Panc1 (cell line): ENCODE results near the gene CDC42EP3. TPM values are rescaled to one million over a fixed set of nuclear protein-coding genes. Genes with fewer than 3 reads are reported as not detected.

Experiments used
- ATAC-seq: fragments of 200-7000 bp; cut with Tn5 transposase; 2 replicates; pipeline ENCODE4 v1.9.1; 2020; ENCODE audit warnings: mild to moderate bottlenecking, moderate library complexity
- BruUV-seq: library from RNA; stranded (reverse); fragments of 400-500 nt; replicated peaks from 2 replicates; lab custom pipeline; 2021; lab: Mats Ljungman, UMichigan
- CTCF ChIA-PET: fragments of 300-600 bp; sonication (Branson Sonifier 250); formaldehyde crosslinking; loops from one replicate; lab custom pipeline; 2022; ENCODE audit warnings: antibody characterized with exemption; lab: Charles Lee
- POLR2A ChIA-PET: fragments of 300-600 bp; sonication (Branson Sonifier 250); formaldehyde crosslinking; loops from one replicate; lab custom pipeline; 2022; ENCODE audit warnings: antibody characterized with exemption; lab: Charles Lee
- DNase-seq: peaks from one replicate; pipeline ENCODE4 v3.0.0-alpha.2; 2010; ENCODE audit warnings: low read depth, low spot score
- H3K27ac ChIP-seq: 2 replicates; pipeline ENCODE4 v1.5.1; 2011; ENCODE audit warnings: mild to moderate bottlenecking, low read length, inconsistent platforms
- H3K27me3 ChIP-seq: fragments of 200-500 bp; sonication (Bioruptor generic); 2 replicates; pipeline ENCODE4 v1.6.0; 2014; ENCODE audit warnings: low read length, inconsistent platforms; ENCODE audit not compliant: control insufficient read depth, insufficient read depth
- H3K36me3 ChIP-seq: fragments of 200-500 bp; sonication (Bioruptor generic); 2 replicates; pipeline ENCODE4 v1.5.1; 2014; ENCODE audit warnings: inconsistent platforms, mild to moderate bottlenecking, low read length, moderate library complexity; ENCODE audit not compliant: control insufficient read depth, insufficient read depth
- H3K4me1 ChIP-seq: 2 replicates; pipeline ENCODE4 v1.5.1; 2011; ENCODE audit warnings: inconsistent platforms, mild to moderate bottlenecking, low read length, moderate library complexity; ENCODE audit not compliant: control insufficient read depth, insufficient read depth
- H3K4me3 ChIP-seq, 2 experiments: 2 replicates each; pipeline ENCODE4 v1.5.1; 2011 to 2012; ENCODE audit warnings: low read depth in 2 of 2, low read length in 2 of 2, mild to moderate bottlenecking in 2 of 2, inconsistent platforms in 1 of 2, moderate library complexity in 1 of 2
- H3K9me3 ChIP-seq: fragments of 200-500 bp; sonication (Bioruptor generic); 2 replicates; pipeline ENCODE4 v1.5.1; 2014; ENCODE audit warnings: low read depth, mild to moderate bottlenecking, inconsistent platforms, low read length, moderate library complexity; ENCODE audit not compliant: control insufficient read depth, insufficient read depth
- CTCF ChIP-seq: fragments of 450-650 bp; IDR thresholded peaks from 2 replicates; pipeline ENCODE4 v1.5.1; 2017; ENCODE audit warnings: mild to moderate bottlenecking
- POLR2AphosphoS5 ChIP-seq: IDR thresholded peaks from 2 replicates; pipeline ENCODE4 v1.6.1; 2012; ENCODE audit warnings: mild to moderate bottlenecking, low read depth, low read length, moderate library complexity
- REST ChIP-seq, 2 experiments: IDR thresholded peaks; 2 replicates each; pipeline ENCODE4 v1.6.1; 2011 to 2012; ENCODE audit warnings: low read depth in 2 of 2, control low read depth in 1 of 2, low read length in 1 of 2, mild to moderate bottlenecking in 1 of 2, moderate library complexity in 1 of 2; ENCODE audit not compliant: insufficient read depth in 1 of 2
- SIN3A ChIP-seq: IDR thresholded peaks from 2 replicates; pipeline ENCODE4 v1.6.1; 2012; ENCODE audit warnings: low read depth, mild to moderate bottlenecking, low read length, moderate library complexity, borderline replicate concordance; ENCODE audit not compliant: insufficient read depth
- TCF7L2 ChIP-seq: IDR thresholded peaks from 2 replicates; pipeline ENCODE4 v1.6.1; 2011; ENCODE audit warnings: mild to moderate bottlenecking, low read depth, low read length, inconsistent platforms
- in situ Hi-C: cut with HindIII; loops from 2 replicates; pipeline ENCODE4 v1.10.0; 2016; ENCODE audit warnings: low sequenced_read_pairs, low pct_unique_long_range_greater_than_20kb
- intact Hi-C: fragments of 100-400 bp; cut with micrococcal nuclease; formaldehyde crosslinking; loops from one replicate; pipeline ENCODE4 v1.10.0; 2022; ENCODE audit not compliant: unreplicated experiment
- total RNA-seq: library from RNA; stranded (reverse); gene quantifications from one replicate; pipeline ENCODE4 v1.2.1, GENCODE V29; 2021; ENCODE audit not compliant: unreplicated experiment

The CDC42EP3 gene
- total RNA-seq, 1 experiment from 2014 or later: 6.1 TPM

GRCh38 chr2:37684809-37685208, 13.4 kb upstream of the CDC42EP3 start:
- H3K4me1 ChIP-seq: peaks cover 3% of the 10 kb centered on the region; the same call in 1 of the 2 replicates
- no peaks in the 10 kb centered on the region; the same call in none of the 2 replicates for H3K27me3 ChIP-seq
- no peak overlapping the region for H3K4me3 ChIP-seq
- ChIA-PET CTCF (no interaction called here), POLR2A (no interaction called here)
- intact Hi-C loops (no loop called here), in situ Hi-C loops (no loop called here)
- H3K9me3 ChIP-seq: no peaks in the 10 kb centered on the region
- BruUV-seq: no TSS peak
- no peak for TF ChIP-seq REST (IDR thresholded peaks at IDR 0.05; ENCODE audit: insufficient read depth in 1 of 2, low read depth in 2 of 2, low read length in 1 of 2)
- no peak for TF ChIP-seq SIN3A
- no peak for TF ChIP-seq POLR2AphosphoS5
- TF ChIP-seq TCF7L2: no peak
- no peak for TF ChIP-seq CTCF
- DNase-seq: no peak
- no peaks in the 10 kb centered on the region for H3K36me3 ChIP-seq
- no peak for ATAC-seq
- no peak overlapping the region for H3K27ac ChIP-seq

- intact Hi-C loops: no loop called here
- H3K4me1 ChIP-seq: peaks cover 2% of the 10 kb centered on the region; the same call in 1 of the 2 replicates
- no peak for DNase-seq
These were observed 12.7 kb upstream of the CDC42EP3 start for GRCh38 chr2:37683921-37684780.

More at GRCh38 chr2:37683921-37684780, 12.7 kb upstream of the CDC42EP3 start:
- CTCF ChIA-PET: no interaction called here
- Histone ChIP-seq H3K27ac (no peak overlapping the region), H3K9me3 (no peaks in the 10 kb centered on the region), H3K4me3 (no peak overlapping the region), H3K27me3 (no peaks in the 10 kb centered on the region; the same call in none of the 2 replicates), H3K36me3 (no peaks in the 10 kb centered on the region)
- no TSS peak for BruUV-seq
- POLR2A ChIA-PET: no interaction called here
- no peak; the same call in 1 of the 2 replicates for ATAC-seq
- in situ Hi-C loops: no loop called here
- TF ChIP-seq POLR2AphosphoS5: no peak
- TF ChIP-seq TCF7L2: no peak
- no peak for TF ChIP-seq SIN3A
- no peak for TF ChIP-seq CTCF
- TF ChIP-seq REST (IDR thresholded peaks at IDR 0.05; ENCODE audit: insufficient read depth in 1 of 2, low read depth in 2 of 2, low read length in 1 of 2): no peak
